HG03342 (cell line): ENCODE data around the gene CCR4.
"Not testable (repeated sequence)": the region's sequence is repeated elsewhere in the genome, so short reads cannot be mapped to it uniquely, and the experiment has no call there.

Source experiments
- ATAC-seq: cut with Tn5 transposase; IDR thresholded peaks from one replicate; pipeline ENCODE4 v1.9.1; 2021; ENCODE audit warnings: mild to moderate bottlenecking, moderate library complexity; ENCODE audit not compliant: unreplicated experiment

The CCR4 gene

GRCh38 chr3:32977861-32978260 is 26.4 kb downstream of the CCR4 start:
- no peak for ATAC-seq

GRCh38 chr3:32978331-32978730 is 26.9 kb downstream of the CCR4 start:
- ATAC-seq: no peak

- no peak for ATAC-seq
These were observed 31.7 kb downstream of the CCR4 start for GRCh38 chr3:32983124-32983523.

- not testable (repeated sequence) for ATAC-seq
These were observed 33.5 kb downstream of the CCR4 start for GRCh38 chr3:32984918-32985317.

GRCh38 chr3:32989171-32989570 is 37.7 kb downstream of the CCR4 start:
- ATAC-seq: no peak

DNA sequence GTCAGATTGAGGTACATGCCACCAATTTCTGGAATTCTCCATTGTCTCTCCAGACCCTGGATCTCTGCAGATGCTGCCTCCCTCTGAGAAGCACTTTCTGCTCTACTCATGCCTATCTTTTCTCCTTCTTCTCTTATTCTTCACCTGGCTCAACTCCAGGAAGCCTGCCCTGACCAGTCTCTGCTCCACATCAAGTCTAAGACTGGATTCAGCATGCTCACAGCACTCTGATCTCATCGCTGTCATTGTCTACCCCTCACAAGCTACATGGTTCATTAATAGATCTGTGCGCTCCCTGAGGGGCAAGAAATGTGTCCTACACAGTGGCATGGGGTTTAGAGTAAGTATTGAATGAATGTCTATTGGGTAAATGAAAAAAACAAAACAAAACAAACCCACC is 38.7 kb downstream of the CCR4 start:
- ATAC-seq: no peak

DNA sequence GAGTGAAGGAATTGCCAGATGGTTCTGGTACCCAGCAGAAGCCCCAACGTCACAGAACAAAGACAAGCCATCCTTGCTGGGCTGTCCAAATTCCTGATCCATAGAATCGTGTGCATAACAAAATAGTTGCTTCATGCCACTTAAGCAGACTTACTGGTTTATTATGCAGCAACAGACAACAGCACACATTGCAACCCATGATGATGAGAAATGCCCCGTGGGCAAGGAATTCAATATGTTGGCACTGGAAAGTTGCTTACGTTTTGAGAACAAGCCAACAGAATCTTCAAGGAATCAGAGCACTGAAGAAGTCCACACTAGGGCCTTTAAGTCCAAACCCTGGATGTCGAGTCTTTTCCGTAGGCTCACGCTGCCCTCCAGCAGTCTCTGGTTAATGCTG is 40.3 kb downstream of the CCR4 start:
- no peak for ATAC-seq

DNA sequence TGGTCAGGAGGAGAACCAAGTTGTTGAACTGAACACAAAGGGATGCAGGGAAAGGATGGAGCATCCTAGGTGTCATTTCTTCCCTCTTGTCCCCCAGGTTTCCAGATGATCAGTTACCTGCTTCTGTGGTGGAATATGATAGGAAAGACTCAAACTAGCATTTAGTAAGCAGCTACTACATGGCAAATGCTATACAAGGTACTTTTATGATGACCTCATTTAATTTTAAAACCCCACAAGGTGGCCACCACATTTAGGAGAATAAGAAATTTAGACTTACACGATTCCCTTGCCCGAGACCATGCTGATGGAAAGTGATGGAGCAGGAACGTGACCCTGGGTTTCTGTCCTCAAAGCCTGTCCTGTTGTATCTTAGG is 40.9 kb downstream of the CCR4 start:
- peak; percentile 3 for ATAC-seq

DNA sequence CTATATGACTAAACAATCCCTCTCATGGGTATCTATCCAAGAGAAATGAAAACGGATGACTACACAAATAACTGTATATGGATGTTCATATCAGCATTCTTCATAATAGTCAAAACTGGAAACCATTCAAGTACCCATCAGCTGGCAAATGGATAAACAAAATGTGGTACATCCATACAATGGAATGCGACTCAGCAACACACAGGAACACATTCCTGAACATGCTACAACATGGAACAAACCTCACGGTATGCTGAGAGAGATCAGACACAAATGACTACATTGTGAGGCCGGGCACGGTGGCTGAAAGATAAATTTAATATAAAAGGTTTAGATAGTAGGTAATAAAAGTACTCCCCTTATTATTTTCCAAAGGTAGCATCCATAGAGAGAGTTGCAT is 42.6 kb downstream of the CCR4 start:
- ATAC-seq: no peak

DNA sequence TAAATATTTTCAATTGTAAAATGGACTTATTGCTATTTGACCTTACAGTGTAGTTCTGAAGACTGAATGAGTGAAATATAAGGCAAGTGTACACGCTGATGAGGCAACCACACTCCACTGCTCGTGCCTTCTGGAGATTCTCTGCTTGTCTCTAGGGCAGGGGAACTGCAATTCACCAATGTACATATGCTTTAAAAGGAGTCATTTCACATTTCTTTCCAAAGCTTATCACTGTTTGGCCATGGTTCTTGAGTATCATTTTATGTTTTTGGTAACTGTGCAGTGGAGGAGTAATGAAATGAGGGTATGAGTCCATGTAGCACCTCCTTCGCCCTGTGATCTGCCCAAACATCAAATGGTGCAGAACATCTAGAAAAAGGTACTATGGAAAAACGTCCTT is 43.7 kb downstream of the CCR4 start:
- ATAC-seq: no peak

DNA sequence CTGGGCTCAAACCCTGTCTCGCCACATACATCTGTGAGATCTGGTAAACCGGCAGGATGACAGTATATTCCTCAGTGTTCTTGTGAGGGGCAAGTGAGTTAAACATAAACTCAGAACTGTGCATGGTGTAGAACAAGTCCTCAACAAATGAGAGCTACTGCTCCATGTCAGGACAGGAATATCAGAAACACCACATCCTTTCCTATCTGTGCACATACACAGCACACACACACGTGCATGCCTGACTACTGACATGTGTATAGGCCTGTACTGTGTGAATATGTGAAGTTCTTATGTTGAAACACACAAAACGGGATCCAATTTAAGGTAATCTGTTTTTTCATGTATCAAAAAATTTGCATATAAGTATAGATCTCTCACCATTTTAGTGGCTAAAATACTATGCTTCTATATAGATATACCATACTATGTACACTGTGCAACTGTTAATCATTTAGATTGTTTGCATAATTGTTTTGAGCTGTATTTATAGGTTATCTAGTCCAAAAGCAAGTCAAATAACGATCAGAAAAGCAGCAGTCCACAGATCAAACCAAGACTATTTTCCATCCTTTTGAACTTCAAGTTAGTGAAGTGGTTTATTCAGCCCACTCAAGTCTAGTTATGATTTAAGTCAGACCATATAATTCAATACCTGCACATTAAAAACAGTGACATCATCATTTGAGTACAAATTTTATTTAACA is 44.8 kb downstream of the CCR4 start:
- no peak for ATAC-seq

DNA sequence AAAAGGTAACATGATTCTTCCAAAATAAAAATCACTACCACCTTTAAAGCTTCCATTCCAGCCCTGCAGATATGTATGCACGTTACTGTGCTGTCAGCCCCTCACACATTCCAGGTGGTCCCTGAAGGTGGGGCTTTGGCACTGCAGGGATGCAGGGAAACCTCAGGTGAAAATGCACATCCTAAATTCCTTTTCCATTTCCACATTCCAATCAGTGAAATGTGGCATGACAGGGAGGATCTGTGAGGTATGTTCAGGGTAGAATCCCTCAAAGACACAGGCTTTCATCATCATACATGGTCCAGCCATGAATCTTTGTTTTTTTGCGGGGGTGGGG is 45.3 kb downstream of the CCR4 start:
- no peak for ATAC-seq

DNA sequence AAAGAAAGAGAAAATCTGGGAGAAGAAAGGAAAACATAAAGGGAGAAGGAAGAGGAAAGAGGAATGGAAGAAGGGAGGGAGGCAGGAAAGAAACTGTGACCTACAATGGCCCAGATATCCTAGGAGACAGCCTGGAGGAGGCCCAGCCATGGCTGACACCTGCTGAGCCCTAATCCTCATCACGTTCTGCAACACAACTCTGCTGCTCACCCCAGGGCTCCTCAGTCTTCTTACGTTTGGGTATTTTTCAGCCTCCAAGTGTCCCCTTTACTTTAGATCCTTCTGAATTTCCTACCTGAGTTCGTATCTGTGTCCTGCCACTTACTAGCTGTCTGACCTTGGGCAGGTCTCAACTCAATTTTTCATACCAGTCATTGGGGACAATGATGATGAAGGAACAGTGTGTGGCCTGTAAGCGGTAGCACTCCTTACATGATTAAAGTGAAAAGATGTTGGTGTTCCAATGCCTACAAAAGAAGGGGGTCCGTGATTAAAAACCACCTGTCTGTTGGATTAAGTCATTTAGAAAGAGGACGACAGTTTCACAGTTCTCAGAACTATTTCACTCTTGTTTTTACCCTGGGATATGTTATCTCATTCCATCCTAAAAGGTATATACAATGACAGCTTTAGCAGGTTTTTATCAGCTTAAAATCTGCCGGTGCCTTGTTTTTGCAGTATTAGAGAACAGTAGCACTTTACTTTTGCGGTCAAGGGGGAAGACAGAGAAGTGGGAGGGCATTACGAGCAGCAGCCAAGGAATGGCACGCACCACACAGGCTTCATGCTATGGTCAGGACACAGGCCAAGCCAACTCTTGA is 47.4 kb downstream of the CCR4 start:
- no peak for ATAC-seq

DNA sequence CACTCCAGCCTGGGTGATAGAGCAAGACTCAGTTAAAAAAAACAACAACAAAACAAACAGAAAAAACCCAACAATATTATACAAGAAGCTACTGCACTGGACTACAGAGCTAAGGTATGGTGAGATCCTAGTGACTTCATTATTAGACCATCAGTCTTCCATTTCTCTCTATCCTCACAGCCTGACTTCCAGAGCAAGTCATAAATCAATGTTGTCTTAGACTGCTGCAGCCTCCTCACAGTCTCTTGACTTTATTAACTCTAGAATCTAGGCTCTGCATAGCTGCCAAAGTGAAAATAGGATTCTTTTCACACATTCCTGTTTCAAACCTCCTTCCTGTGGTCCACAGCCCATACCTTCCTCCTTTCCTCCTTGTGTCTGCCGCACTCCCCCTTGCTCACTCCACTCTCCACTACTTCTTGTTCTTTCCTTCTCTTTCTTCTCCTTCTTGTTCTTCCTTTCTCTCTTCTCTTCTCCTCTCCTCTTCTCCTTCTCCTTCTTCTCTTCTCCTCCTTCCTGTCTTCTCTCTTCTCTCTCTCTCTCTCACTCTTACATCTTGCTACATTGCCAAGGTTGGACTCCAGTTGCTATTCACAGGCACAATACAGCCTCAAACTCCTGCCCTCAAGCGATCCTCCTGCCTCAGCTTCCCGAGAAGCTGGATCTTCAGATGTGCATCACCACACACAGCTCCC is 49.4 kb downstream of the CCR4 start:
- no peak for ATAC-seq

DNA sequence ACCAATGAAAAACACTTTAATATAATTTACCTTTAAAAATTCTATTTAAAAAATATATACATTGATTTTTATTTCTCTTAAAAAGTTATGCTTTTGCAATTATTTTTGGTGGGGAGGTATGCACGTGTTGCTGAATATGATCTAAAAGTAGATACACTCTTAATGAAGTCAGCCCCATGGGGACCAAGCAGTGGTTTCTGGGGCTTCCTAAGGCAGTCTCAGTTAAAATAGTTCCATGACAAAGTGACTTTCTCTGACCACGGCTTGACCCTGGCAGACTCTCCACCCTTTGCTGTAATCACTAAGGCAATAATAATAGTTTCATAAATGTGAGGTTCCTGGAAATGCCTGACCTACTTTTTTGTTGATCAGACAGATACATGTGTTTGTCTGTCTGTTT is 50.4 kb downstream of the CCR4 start:
- peak; percentile 67 for ATAC-seq

GRCh38 chr3:33003308-33003707 is 51.9 kb downstream of the CCR4 start:
- ATAC-seq: no peak

DNA sequence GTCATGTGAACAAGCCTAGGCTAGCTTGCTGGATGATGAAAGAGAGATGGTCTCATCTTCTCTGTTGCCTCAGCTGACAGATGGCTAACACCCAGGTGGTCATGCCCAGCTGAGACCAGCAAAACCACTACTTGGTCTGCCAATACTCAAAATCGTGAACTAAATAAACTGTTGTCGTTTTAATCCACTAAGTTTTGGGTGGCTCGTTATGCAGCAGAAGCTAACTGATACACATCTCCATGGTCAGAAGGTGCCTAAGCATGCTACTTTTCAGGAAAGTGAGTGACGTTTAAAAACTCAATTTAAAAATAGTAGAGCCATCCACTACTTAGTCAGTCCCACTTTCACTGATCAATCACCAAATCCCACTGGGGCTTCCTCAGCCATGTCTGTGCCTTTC is 52.8 kb downstream of the CCR4 start:
- ATAC-seq: no peak

DNA sequence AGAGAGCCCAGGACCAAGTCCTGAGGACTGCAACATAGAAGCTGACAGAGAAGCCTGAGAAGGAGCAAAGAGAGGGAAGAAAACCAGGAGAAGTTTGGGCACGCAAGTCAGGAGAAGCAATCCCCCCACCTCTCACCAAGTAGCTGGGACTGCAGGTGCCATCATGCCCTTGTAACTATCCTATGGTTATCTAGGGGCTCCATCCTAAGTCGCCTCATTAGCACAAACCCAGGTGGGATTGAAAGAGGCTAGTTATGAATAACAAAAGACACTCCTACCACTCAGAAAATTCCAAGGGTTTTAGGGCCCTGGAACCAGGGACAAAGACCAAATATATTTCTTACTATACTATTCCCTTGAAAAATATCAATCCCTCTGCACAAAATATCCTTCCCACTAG is 53.5 kb downstream of the CCR4 start:
- no peak for ATAC-seq
